ENCODE measurements around the gene LRMDA.

Gene LRMDA

GRCh38 chr10:75480374-75480773, 49.0 kb downstream of the LRMDA start:
- TF ChIP-seq CTCF (IDR thresholded peaks at IDR 0.05; ENCODE audit: low read depth, low read length) = no peak
- H3K36me3 ChIP-seq = no peaks in the 10 kb centered on the region
- no peak for DNase-seq
- H3K27me3 ChIP-seq (ENCODE audit: insufficient read depth, low read depth, severe bottlenecking) = no peaks in the 10 kb centered on the region
- H3K9me3 ChIP-seq (ENCODE audit: severe bottlenecking) = no peaks in the 10 kb centered on the region
- no peak overlapping the region for H3K27ac ChIP-seq
- no peak overlapping the region for H3K4me3 ChIP-seq (ENCODE audit: low read depth, low read length)

GRCh38 chr10:75483188-75483587, 51.8 kb downstream of the LRMDA start:
- Histone ChIP-seq H3K9me3 (ENCODE audit: severe bottlenecking) (no peaks in the 10 kb centered on the region), H3K4me3 (ENCODE audit: low read depth, low read length) (no peak overlapping the region), H3K27ac (no peak overlapping the region), H3K36me3 (no peaks in the 10 kb centered on the region), H3K27me3 (ENCODE audit: insufficient read depth, low read depth, severe bottlenecking) (no peaks in the 10 kb centered on the region)
- no peak for DNase-seq
- no peak for TF ChIP-seq CTCF (IDR thresholded peaks at IDR 0.05; ENCODE audit: low read depth, low read length)

GRCh38 chr10:75484717-75485116, 53.3 kb downstream of the LRMDA start:
- Histone ChIP-seq H3K27me3 (ENCODE audit: insufficient read depth, low read depth, severe bottlenecking) (no peaks in the 10 kb centered on the region), H3K27ac (no peak overlapping the region), H3K4me3 (ENCODE audit: low read depth, low read length) (no peak overlapping the region), H3K36me3 (no peaks in the 10 kb centered on the region), H3K9me3 (ENCODE audit: severe bottlenecking) (no peaks in the 10 kb centered on the region)
- no peak for TF ChIP-seq CTCF (IDR thresholded peaks at IDR 0.05; ENCODE audit: low read depth, low read length)
- DNase-seq = no peak

GRCh38 chr10:75486591-75486990, 55.2 kb downstream of the LRMDA start:
- Histone ChIP-seq H3K4me3 (ENCODE audit: low read depth, low read length) (no peak overlapping the region), H3K27me3 (ENCODE audit: insufficient read depth, low read depth, severe bottlenecking) (no peaks in the 10 kb centered on the region), H3K9me3 (ENCODE audit: severe bottlenecking) (no peaks in the 10 kb centered on the region), H3K27ac (no peak overlapping the region), H3K36me3 (no peaks in the 10 kb centered on the region)
- TF ChIP-seq CTCF (IDR thresholded peaks at IDR 0.05; ENCODE audit: low read depth, low read length) = no peak
- no peak for DNase-seq

- Histone ChIP-seq H3K27me3 (ENCODE audit: insufficient read depth, low read depth, severe bottlenecking) (no peaks in the 10 kb centered on the region), H3K27ac (no peak overlapping the region), H3K9me3 (ENCODE audit: severe bottlenecking) (no peaks in the 10 kb centered on the region), H3K36me3 (no peaks in the 10 kb centered on the region), H3K4me3 (ENCODE audit: low read depth, low read length) (no peak overlapping the region)
- no peak for TF ChIP-seq CTCF (IDR thresholded peaks at IDR 0.05; ENCODE audit: low read depth, low read length)
- DNase-seq = no peak
These were observed 55.8 kb downstream of the LRMDA start for GRCh38 chr10:75487087-75487754.

GRCh38 chr10:75487755-75488125, 56.3 kb downstream of the LRMDA start:
- no peak for DNase-seq
- Histone ChIP-seq H3K4me3 (ENCODE audit: low read depth, low read length) (no peak overlapping the region), H3K36me3 (no peaks in the 10 kb centered on the region), H3K27me3 (ENCODE audit: insufficient read depth, low read depth, severe bottlenecking) (no peaks in the 10 kb centered on the region), H3K9me3 (ENCODE audit: severe bottlenecking) (no peaks in the 10 kb centered on the region), H3K27ac (no peak overlapping the region)
- no peak for TF ChIP-seq CTCF (IDR thresholded peaks at IDR 0.05; ENCODE audit: low read depth, low read length)

Measured in WERI-Rb-1 (cell line).